Ovary (tissue), 3 donors: ENCODE data around the gene INPP5A.

Experiments used
- CTCF ChIP-seq, 3 donors: fragments of 450-650 bp in 2 of 3; fragments of 200-600 bp in 1 of 3; IDR thresholded peaks; one replicate each; pipeline versions ENCODE4 v1.5.1 to v1.8.0; 2016 to 2022; ENCODE audit warnings: antibody characterized with exemption in 3 of 3, mild to moderate bottlenecking in 1 of 3
- POLR2A ChIP-seq: fragments of 450-650 bp; IDR thresholded peaks from one replicate; pipeline ENCODE4 v1.6.1; 2017; ENCODE audit warnings: antibody characterized with exemption, mild to moderate bottlenecking, moderate library complexity
- donor health status: DM: no; HTN: no; CAD: no.

- TF ChIP-seq POLR2A (no peak), CTCF (IDR thresholded peaks at IDR 0.05) (no peak)
Measured at GRCh38 chr10:132790470-132790869, 252.9 kb downstream of the INPP5A start.
